ENCODE results near the gene ALOX15. TPM values are rescaled to one million over a fixed set of nuclear protein-coding genes. Genes with fewer than 3 reads are reported as not detected.

Gene ALOX15
- total RNA-seq, 4 donors from 2014 or later, result not detected

DNA sequence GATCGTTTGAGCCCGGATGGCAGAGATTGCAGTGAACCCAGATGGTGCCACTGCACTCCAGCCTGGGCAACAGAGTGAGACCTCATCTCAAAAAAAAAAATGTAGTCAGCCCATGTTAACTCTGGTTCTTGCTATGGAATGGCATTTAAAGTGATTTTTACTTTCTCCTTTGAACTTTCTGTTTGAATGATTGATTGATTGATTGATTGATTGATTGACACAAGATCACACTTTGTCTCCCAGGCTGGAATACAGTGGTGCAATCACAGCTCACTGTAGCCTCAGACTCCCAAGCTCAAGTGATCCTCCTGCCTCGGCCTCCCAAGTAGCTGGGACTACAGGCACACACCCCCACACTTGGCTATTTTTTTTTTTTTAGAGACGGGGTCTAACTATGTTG lies 40.2 kb downstream of the ALOX15 start:
- Histone ChIP-seq H3K4me3 (no peak overlapping the region), H3K36me3 (peaks cover 0 to 8% (median 3%) of the 10 kb centered on the region in 4 donors), H3K4me1 (peaks cover 38 to 74% (median 66%) of the 10 kb centered on the region in 4 donors), H3K27ac (replicated peaks in 1 of 4) (peak overlapping the region; percentile 81 to 90 (median 85)), H3K27me3 (peaks cover 0 to 11% (median 0%) of the 10 kb centered on the region in 4 donors), H3K9me3 (no peaks in the 10 kb centered on the region)
- intact Hi-C loops (cut with DNase I), result no loop called here
- WGBS, result 96% methylated on average over 4 of the region's 4 CpGs
- TF ChIP-seq, protein P1, sequence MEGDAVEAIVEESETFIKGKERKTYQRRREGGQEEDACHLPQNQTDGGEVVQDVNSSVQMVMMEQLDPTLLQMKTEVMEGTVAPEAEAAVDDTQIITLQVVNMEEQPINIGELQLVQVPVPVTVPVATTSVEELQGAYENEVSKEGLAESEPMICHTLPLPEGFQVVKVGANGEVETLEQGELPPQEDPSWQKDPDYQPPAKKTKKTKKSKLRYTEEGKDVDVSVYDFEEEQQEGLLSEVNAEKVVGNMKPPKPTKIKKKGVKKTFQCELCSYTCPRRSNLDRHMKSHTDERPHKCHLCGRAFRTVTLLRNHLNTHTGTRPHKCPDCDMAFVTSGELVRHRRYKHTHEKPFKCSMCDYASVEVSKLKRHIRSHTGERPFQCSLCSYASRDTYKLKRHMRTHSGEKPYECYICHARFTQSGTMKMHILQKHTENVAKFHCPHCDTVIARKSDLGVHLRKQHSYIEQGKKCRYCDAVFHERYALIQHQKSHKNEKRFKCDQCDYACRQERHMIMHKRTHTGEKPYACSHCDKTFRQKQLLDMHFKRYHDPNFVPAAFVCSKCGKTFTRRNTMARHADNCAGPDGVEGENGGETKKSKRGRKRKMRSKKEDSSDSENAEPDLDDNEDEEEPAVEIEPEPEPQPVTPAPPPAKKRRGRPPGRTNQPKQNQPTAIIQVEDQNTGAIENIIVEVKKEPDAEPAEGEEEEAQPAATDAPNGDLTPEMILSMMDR (IDR thresholded peaks at IDR 0.05), result no peak
- TF ChIP-seq EP300 (IDR thresholded peaks at IDR 0.05), result no peak
- no peak for TF ChIP-seq POLR2AphosphoS5 (IDR thresholded peaks at IDR 0.05)
- no peak for TF ChIP-seq POLR2A (IDR thresholded peaks at IDR 0.05; ENCODE audit: low read depth)
- DNase-seq (ENCODE audit: extremely low spot score), result no peak

DNA sequence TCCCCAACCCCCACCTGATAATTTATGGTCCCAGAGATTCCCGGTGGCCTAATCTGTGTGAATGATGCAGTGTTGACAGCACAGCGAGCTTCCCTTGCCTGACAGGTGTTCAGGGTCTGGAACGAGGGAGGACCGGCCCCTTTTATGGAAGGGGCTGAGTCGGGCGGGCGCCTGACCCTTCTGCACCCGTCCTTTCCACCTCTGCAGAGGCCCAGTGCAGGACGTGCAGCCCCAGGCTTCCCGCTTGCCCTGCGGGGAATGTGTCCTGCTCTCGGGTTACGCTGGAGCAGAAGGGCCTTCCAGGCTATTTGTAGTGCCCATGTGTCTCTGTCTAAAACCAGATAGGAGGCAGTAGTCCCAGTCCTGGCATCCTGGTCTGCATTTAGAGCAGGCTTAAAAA lies 40.9 kb downstream of the ALOX15 start:
- no peak for TF ChIP-seq POLR2AphosphoS5 (IDR thresholded peaks at IDR 0.05)
- TF ChIP-seq EP300 (IDR thresholded peaks at IDR 0.05), result no peak
- no peak for TF ChIP-seq POLR2A (IDR thresholded peaks at IDR 0.05; ENCODE audit: low read depth)
- TF ChIP-seq, protein P1 (IDR thresholded peaks at IDR 0.05), result no peak
- intact Hi-C loops (cut with DNase I), result no loop called here
- Histone ChIP-seq H3K4me3 (no peak overlapping the region), H3K36me3 (peaks cover 0 to 8% (median 3%) of the 10 kb centered on the region in 4 donors), H3K27ac (replicated peaks in 1 of 4) (peak overlapping the region; percentile 81 to 90 (median 85)), H3K27me3 (peaks cover 0 to 11% (median 0%) of the 10 kb centered on the region in 4 donors), H3K4me1 (peaks cover 34 to 69% (median 59%) of the 10 kb centered on the region in 4 donors), H3K9me3 (no peaks in the 10 kb centered on the region)
- WGBS, result 59% methylated on average over 11 of the region's 13 CpGs
- no peak for DNase-seq (ENCODE audit: extremely low spot score)

DNA sequence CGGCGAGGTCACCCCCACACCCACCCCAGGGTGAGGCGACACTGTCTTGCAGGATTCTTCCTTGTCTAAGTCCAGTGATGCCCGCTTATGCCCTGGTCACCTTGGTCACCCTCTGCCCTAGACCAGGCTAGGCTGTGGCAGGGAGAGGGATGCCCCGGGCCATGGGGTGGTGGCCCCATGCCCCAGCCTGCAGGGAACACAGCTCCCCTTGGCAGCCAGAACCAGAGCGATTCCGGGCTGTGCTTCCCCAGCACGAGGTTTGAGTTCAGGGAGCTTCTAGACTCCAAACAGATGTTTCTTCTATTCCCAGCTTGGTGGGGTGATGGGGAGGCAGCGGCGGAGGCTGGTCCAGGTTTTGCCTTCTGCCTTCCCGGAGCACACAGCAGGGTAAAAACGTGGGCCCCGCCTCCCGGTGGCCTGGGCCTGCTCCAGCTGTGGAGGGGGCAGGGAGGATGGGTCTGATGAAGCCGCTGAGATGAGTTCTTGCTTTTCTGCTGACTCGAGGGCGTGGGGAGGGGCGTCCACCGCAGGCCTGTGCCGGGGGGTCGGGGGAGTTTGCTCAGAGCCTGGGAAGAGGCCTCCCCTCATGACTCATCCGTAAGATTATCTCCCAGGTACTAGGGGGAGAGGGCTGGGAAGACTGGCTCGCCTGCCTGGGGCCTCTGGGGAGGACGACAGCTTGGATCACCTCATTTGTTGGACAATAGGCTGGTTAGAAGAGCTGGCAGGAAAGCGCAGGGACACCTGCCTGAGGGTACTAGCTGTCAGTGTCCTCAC lies 41.8 kb downstream of the ALOX15 start:
- Histone ChIP-seq H3K27me3 (peaks cover 0 to 11% (median 0%) of the 10 kb centered on the region in 4 donors), H3K27ac (replicated peaks in 1 of 4) (peak overlapping the region; percentile 81 to 90 (median 85)), H3K4me3 (peak overlapping the region in 3 of 4 donors; percentile 13 to 19 (median 19)), H3K4me1 (peaks cover 32 to 68% (median 53%) of the 10 kb centered on the region in 4 donors), H3K9me3 (no peaks in the 10 kb centered on the region), H3K36me3 (peaks cover 0 to 12% (median 4%) of the 10 kb centered on the region in 4 donors)
- WGBS, result 24% methylated on average over 18 of the region's 25 CpGs
- TF ChIP-seq POLR2AphosphoS5 (IDR thresholded peaks at IDR 0.05) (peak in 1 of 2 donors; percentile 74), EP300 (IDR thresholded peaks at IDR 0.05) (no peak)
- intact Hi-C loops (cut with DNase I), result no loop called here
- no peak for DNase-seq (ENCODE audit: extremely low spot score)

DNA sequence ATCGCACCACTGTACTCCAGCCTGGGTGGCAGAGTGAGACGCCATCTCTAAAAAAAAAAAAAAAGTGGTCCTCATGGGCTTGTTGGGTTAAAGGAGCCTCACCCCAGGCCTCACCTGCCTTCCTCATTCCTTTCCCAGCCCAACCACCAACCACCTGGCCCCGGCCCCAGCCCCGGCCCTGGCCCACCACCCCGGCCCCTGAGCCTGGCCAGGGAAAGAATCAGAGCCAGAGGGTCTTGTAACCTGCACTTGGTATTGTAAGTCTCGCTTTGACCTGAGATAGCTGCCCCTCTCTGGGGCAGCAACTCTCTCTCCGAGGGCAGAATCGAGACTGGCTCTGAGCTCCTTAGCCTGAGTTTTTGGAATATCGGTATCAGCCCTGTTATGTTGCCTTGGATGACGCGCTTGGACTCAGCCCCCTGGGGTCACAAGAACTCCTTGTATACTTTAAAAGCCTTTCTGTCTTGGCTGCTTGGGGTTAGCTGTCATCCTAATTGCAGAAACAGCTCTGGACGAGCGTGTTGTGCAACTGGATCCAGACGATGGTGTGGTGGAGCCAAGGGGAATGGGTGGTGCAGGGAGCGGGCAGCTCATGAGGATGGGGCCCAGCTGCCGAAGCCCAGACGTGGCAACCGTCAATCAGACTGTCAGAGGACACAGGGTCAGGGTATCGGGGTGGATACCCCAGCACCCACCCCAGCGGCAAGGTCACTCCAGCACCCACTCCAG lies 42.5 kb downstream of the ALOX15 start:
- Histone ChIP-seq H3K36me3 (peaks cover 0 to 12% (median 4%) of the 10 kb centered on the region in 4 donors), H3K27ac (replicated peaks in 1 of 4) (peak overlapping the region; percentile 81 to 90 (median 85)), H3K27me3 (peaks cover 0 to 11% (median 0%) of the 10 kb centered on the region in 4 donors), H3K4me3 (peak overlapping the region in 3 of 4 donors; percentile 13 to 19 (median 19)), H3K9me3 (no peaks in the 10 kb centered on the region), H3K4me1 (peaks cover 24 to 60% (median 46%) of the 10 kb centered on the region in 4 donors)
- WGBS, result 37% methylated on average over 20 of the region's 20 CpGs
- peak; percentile 94 for DNase-seq (ENCODE audit: extremely low spot score)
- intact Hi-C loops (cut with DNase I), result no loop called here
- TF ChIP-seq POLR2AphosphoS5 (IDR thresholded peaks at IDR 0.05), result peak; percentile 76 to 85
- TF ChIP-seq EP300 (IDR thresholded peaks at IDR 0.05), result peak; percentile 34
- TF ChIP-seq, protein P1 (IDR thresholded peaks at IDR 0.05), result no peak
- no peak for TF ChIP-seq POLR2A (IDR thresholded peaks at IDR 0.05; ENCODE audit: low read depth)

DNA sequence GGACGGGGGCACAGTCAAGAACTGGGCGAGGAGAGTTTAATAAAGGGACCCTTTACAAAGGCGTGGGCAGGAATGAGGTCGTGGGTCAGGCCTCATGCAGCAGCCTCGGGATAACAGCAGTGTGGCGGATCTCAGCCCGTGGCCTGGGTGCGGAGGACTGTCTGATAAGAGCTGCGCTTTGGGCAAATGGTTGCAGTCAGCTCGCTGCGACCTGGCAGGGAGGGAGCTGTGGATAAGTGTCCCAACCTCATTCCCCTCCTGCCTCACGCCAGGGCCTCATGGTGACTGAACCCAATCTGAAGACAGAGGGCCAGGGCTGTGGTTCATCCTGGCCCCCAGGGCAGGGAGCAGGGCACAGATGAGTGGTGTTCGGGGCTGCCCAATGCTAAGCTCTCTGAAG lies 43.5 kb downstream of the ALOX15 start:
- peak overlapping the region; percentile 81 to 90 (median 85) for H3K27ac ChIP-seq (replicated peaks in 1 of 4)
- peaks cover 0 to 12% (median 4%) of the 10 kb centered on the region in 4 donors for H3K36me3 ChIP-seq
- TF ChIP-seq EP300 (IDR thresholded peaks at IDR 0.05) (no peak), POLR2A (IDR thresholded peaks at IDR 0.05; ENCODE audit: low read depth) (no peak), POLR2AphosphoS5 (IDR thresholded peaks at IDR 0.05) (no peak)
- TF ChIP-seq, protein P1 (IDR thresholded peaks at IDR 0.05), result no peak
- peaks cover 23 to 65% (median 44%) of the 10 kb centered on the region in 4 donors for H3K4me1 ChIP-seq
- no peak overlapping the region for H3K4me3 ChIP-seq
- DNase-seq (ENCODE audit: extremely low spot score), result no peak
- peaks cover 0 to 11% (median 0%) of the 10 kb centered on the region in 4 donors for H3K27me3 ChIP-seq
- no peaks in the 10 kb centered on the region for H3K9me3 ChIP-seq
- 78% methylated on average over 11 of the region's 13 CpGs for WGBS
- intact Hi-C loops (cut with DNase I), result no loop called here

Measured in esophagus muscularis mucosa (tissue), 4 donors.